ENCODE data around the gene TMEM220.

TMEM220 gene

DNA sequence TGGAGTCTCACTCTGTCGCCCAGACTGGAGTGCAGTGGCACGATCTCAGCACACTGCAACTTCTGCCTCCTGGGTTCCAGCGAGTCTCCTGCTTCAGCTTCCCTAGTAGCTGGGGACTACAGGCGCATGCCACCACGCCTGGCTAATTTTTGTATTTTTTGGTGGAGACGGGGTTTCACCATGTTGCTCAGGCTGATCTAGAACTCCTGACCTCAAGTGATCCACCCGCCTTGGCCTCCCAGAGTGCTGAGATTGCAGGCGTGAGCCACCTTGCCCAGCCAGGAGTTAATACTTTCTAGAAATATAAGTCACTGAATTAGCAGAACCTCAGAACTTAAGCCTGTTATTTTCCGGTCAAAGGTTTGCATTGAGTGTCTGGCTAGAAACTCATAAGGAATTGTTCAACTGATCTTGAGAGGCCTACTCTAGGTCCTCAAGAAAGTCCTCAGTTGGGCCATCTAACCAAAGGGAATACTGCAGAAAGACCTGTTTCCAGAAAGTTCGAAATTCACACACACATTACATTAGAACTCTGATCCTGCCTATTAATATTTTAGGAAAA lies 1.4 kb downstream of the TMEM220 start:
- H3K4me3 ChIP-seq (ENCODE audit: low read length): no peak overlapping the region
- TF ChIP-seq, protein P1, sequence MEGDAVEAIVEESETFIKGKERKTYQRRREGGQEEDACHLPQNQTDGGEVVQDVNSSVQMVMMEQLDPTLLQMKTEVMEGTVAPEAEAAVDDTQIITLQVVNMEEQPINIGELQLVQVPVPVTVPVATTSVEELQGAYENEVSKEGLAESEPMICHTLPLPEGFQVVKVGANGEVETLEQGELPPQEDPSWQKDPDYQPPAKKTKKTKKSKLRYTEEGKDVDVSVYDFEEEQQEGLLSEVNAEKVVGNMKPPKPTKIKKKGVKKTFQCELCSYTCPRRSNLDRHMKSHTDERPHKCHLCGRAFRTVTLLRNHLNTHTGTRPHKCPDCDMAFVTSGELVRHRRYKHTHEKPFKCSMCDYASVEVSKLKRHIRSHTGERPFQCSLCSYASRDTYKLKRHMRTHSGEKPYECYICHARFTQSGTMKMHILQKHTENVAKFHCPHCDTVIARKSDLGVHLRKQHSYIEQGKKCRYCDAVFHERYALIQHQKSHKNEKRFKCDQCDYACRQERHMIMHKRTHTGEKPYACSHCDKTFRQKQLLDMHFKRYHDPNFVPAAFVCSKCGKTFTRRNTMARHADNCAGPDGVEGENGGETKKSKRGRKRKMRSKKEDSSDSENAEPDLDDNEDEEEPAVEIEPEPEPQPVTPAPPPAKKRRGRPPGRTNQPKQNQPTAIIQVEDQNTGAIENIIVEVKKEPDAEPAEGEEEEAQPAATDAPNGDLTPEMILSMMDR (IDR thresholded peaks at IDR 0.05; ENCODE audit: low read depth, low read length, poor library complexity, severe bottlenecking): no peak
- TF ChIP-seq EZH2phosphoT487 (IDR thresholded peaks at IDR 0.05; ENCODE audit: borderline replicate concordance, low read length): no peak
- H3K9me2 ChIP-seq (replicated peaks; ENCODE audit: control insufficient read depth, low read length): no peaks in the 10 kb centered on the region

DNA sequence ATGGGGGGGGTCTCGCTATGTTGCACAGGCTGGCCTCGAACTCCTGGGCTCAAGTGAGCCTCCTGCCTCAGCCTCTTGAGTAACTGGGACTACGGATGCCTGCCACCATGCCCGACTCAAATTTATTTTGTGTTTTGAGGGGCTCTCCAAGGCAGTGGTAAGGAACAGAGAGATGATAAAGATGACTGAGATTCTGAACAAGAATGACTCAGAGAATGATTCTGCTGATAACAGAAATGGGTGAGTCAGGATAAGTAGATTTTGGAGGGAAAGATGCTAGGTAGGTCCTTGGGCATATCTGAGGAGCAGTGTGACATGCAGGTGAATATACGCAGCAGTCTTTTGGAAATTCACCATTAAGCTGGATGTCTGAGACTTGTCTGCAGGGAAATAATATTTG lies 2.6 kb downstream of the TMEM220 start:
- Histone ChIP-seq H3K36me3 (ENCODE audit: control insufficient read depth, low read length) (no peaks in the 10 kb centered on the region), H3K27me3 (ENCODE audit: control insufficient read depth, low read length) (peaks cover 42% of the 10 kb centered on the region), H3K9me3 (ENCODE audit: control insufficient read depth, insufficient read depth, low read length) (no peaks in the 10 kb centered on the region), H3K4me3 (ENCODE audit: low read length) (no peak overlapping the region), H4K20me1 (ENCODE audit: control insufficient read depth, insufficient read depth, low read depth, low read length) (no peaks in the 10 kb centered on the region), H3K79me2 (ENCODE audit: control insufficient read depth, low read length) (no peaks in the 10 kb centered on the region), H3K4me1 (ENCODE audit: control insufficient read depth, low read length) (peaks cover 4% of the 10 kb centered on the region), H3K4me2 (ENCODE audit: low read length) (no peak overlapping the region), H3K27ac (ENCODE audit: low read depth, low read length) (no peak overlapping the region), H3F3A (ENCODE audit: control insufficient read depth, insufficient read depth) (no peaks in the 10 kb centered on the region), H3K9me2 (replicated peaks; ENCODE audit: control insufficient read depth, low read length) (no peaks in the 10 kb centered on the region)
- TF ChIP-seq, protein P1 (IDR thresholded peaks at IDR 0.05; ENCODE audit: low read depth, low read length, poor library complexity, severe bottlenecking): no peak
- TF ChIP-seq EZH2phosphoT487 (IDR thresholded peaks at IDR 0.05; ENCODE audit: borderline replicate concordance, low read length): no peak

More for the DNA sequence above, 1.4 kb downstream of the TMEM220 start:
- Histone ChIP-seq H3K79me2 (ENCODE audit: control insufficient read depth, low read length) (no peaks in the 10 kb centered on the region), H3K27ac (ENCODE audit: low read depth, low read length) (no peak overlapping the region), H3F3A (ENCODE audit: control insufficient read depth, insufficient read depth) (no peaks in the 10 kb centered on the region), H4K20me1 (ENCODE audit: control insufficient read depth, insufficient read depth, low read depth, low read length) (no peaks in the 10 kb centered on the region), H3K4me1 (ENCODE audit: control insufficient read depth, low read length) (peaks cover 4% of the 10 kb centered on the region), H3K27me3 (ENCODE audit: control insufficient read depth, low read length) (peaks cover 46% of the 10 kb centered on the region), H3K9me3 (ENCODE audit: control insufficient read depth, insufficient read depth, low read length) (no peaks in the 10 kb centered on the region), H3K4me2 (ENCODE audit: low read length) (no peak overlapping the region), H3K36me3 (ENCODE audit: control insufficient read depth, low read length) (no peaks in the 10 kb centered on the region)

DNA sequence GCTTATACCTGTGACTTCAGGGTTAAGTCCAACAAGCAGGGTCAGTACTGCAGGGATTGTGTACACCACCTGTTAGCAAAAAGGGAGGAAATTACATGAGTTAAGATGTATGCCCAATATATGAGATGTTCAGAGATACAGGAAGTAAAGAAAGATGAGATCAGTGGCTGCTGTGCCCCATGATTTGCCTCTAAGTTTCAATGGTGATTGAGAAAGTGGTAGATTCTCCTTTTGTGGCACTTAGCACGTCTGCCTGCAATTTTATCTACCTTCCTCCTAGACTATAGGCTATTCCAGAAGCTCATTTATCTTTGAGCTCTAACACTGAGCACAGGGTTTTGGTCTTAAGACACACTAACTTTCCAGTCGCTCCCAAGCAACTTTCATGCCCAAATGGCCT lies 3.6 kb downstream of the TMEM220 start:
- H3K36me3 ChIP-seq (ENCODE audit: control insufficient read depth, low read length): no peaks in the 10 kb centered on the region
- no peak for TF ChIP-seq EZH2phosphoT487 (IDR thresholded peaks at IDR 0.05; ENCODE audit: borderline replicate concordance, low read length)
- TF ChIP-seq, protein P1 (IDR thresholded peaks at IDR 0.05; ENCODE audit: low read depth, low read length, poor library complexity, severe bottlenecking): no peak
- no peak overlapping the region for H3K4me3 ChIP-seq (ENCODE audit: low read length)
- no peak overlapping the region for H3K4me2 ChIP-seq (ENCODE audit: low read length)
- H3F3A ChIP-seq (ENCODE audit: control insufficient read depth, insufficient read depth): no peaks in the 10 kb centered on the region
- H3K4me1 ChIP-seq (ENCODE audit: control insufficient read depth, low read length): peaks cover 4% of the 10 kb centered on the region
- no peaks in the 10 kb centered on the region for H3K9me2 ChIP-seq (replicated peaks; ENCODE audit: control insufficient read depth, low read length)
- no peaks in the 10 kb centered on the region for H3K79me2 ChIP-seq (ENCODE audit: control insufficient read depth, low read length)
- no peaks in the 10 kb centered on the region for H4K20me1 ChIP-seq (ENCODE audit: control insufficient read depth, insufficient read depth, low read depth, low read length)
- peaks cover 40% of the 10 kb centered on the region for H3K27me3 ChIP-seq (ENCODE audit: control insufficient read depth, low read length)
- no peaks in the 10 kb centered on the region for H3K9me3 ChIP-seq (ENCODE audit: control insufficient read depth, insufficient read depth, low read length)
- no peak overlapping the region for H3K27ac ChIP-seq (ENCODE audit: low read depth, low read length)

Data from DOHH2 (cell line).